NCI-H82 treated with DMSO at 0.1 percent for 48 hours (cell line): ENCODE results near the gene RAN.
"Not testable (repeated sequence)": the region's sequence is repeated elsewhere in the genome, so short reads cannot be mapped to it uniquely, and the experiment has no call there.

Source experiments
- DNase-seq: peaks from one replicate; lab custom pipeline; 2025; ENCODE audit not compliant: unreplicated experiment; lab: John Stamatoyannopoulos, UW

The RAN gene

GRCh38 chr12:130871286-130872178, at the start of gene RAN:
Gene RAN (plus strand): TSS chr12:130872066. CDS start chr12:130872594, 528 bp downstream.
- peak; percentile 63 for DNase-seq

- no peak for DNase-seq
These were observed 46.1 kb upstream of the RAN start for GRCh38 chr12:130825771-130826150.

- no peak for DNase-seq
These were observed 45.6 kb upstream of the RAN start for GRCh38 chr12:130826151-130826801.

- no peak for DNase-seq
These were observed 44.4 kb upstream of the RAN start for GRCh38 chr12:130827432-130827831.

GRCh38 chr12:130828895-130829294, 43.0 kb upstream of the RAN start:
- DNase-seq: no peak

- no peak for DNase-seq
These were observed 42.2 kb upstream of the RAN start for GRCh38 chr12:130829391-130830245.

- DNase-seq: no peak
These were observed 41.7 kb upstream of the RAN start for GRCh38 chr12:130830246-130830551.

- no peak for DNase-seq
These were observed 40.6 kb upstream of the RAN start for GRCh38 chr12:130831246-130831645.

GRCh38 chr12:130831876-130832405, 39.9 kb upstream of the RAN start:
- no peak for DNase-seq

- no peak for DNase-seq
These were observed 39.2 kb upstream of the RAN start for GRCh38 chr12:130832561-130833209.

- DNase-seq: no peak
These were observed 36.9 kb upstream of the RAN start for GRCh38 chr12:130835011-130835410.

- no peak for DNase-seq
These were observed 36.4 kb upstream of the RAN start for GRCh38 chr12:130835436-130835835.

- no peak for DNase-seq
These were observed 33.4 kb upstream of the RAN start for GRCh38 chr12:130838284-130838950.

- peak; percentile 63 for DNase-seq
These were observed 32.7 kb upstream of the RAN start, which contains the start of gene STX2 for GRCh38 chr12:130838951-130839769. Gene STX2 (minus strand): TSS chr12:130839250. CDS start chr12:130839099, 151 bp downstream.

GRCh38 chr12:130839770-130840404, 32.0 kb upstream of the RAN start:
- peak; percentile 38 for DNase-seq

- DNase-seq: no peak
These were observed 25.5 kb upstream of the RAN start for GRCh38 chr12:130846369-130846768.

GRCh38 chr12:130847112-130847511, 24.8 kb upstream of the RAN start:
- no peak for DNase-seq

GRCh38 chr12:130848105-130848504, 23.8 kb upstream of the RAN start:
- DNase-seq: not testable (repeated sequence)

GRCh38 chr12:130848785-130849305, 23.0 kb upstream of the RAN start:
- DNase-seq: not testable (repeated sequence)
